Activated CD8-positive, alpha-beta memory T cell treated with anti-CD3 and anti-CD28 coated beads, Interleukin-2, amount 50 U/mL, for 4 hours (primary cell): ENCODE measurements around the gene BACE1-AS.
"Not testable (repeated sequence)": the region's sequence is repeated elsewhere in the genome, so short reads cannot be mapped to it uniquely, and the experiment has no call there.

ENCODE experiments used
- DNase-seq: peaks from one replicate; pipeline ENCODE4 v3.0.0-alpha.2; 2020

Gene BACE1-AS

GRCh38 chr11:117295438-117296137 is 4.4 kb downstream of the BACE1-AS start:
- no peak for DNase-seq

GRCh38 chr11:117296881-117297280 is 5.7 kb downstream of the BACE1-AS start:
- DNase-seq, result no peak

- DNase-seq, result no peak
These were observed 7.0 kb downstream of the BACE1-AS start for GRCh38 chr11:117298195-117298594.

- DNase-seq, result no peak
These were observed 8.5 kb downstream of the BACE1-AS start for GRCh38 chr11:117299351-117300282.

GRCh38 chr11:117300283-117300663 is 9.1 kb downstream of the BACE1-AS start:
- no peak for DNase-seq

- DNase-seq, result no peak
These were observed 9.6 kb downstream of the BACE1-AS start for GRCh38 chr11:117300773-117301172.

- no peak for DNase-seq
These were observed 11.1 kb downstream of the BACE1-AS start for GRCh38 chr11:117302228-117302627.

- DNase-seq, result no peak
These were observed 12.0 kb downstream of the BACE1-AS start for GRCh38 chr11:117303101-117303500.

- no peak for DNase-seq
These were observed 12.6 kb downstream of the BACE1-AS start for GRCh38 chr11:117303646-117304315.

- DNase-seq, result no peak
These were observed 14.0 kb downstream of the BACE1-AS start for GRCh38 chr11:117305145-117305544.

- DNase-seq, result no peak
These were observed 18.2 kb downstream of the BACE1-AS start for GRCh38 chr11:117309310-117309709.

GRCh38 chr11:117313091-117313490 is 21.9 kb downstream of the BACE1-AS start:
- no peak for DNase-seq

- DNase-seq, result no peak
These were observed 23.0 kb downstream of the BACE1-AS start for GRCh38 chr11:117313828-117314768.

- DNase-seq, result no peak
These were observed 23.7 kb downstream of the BACE1-AS start for GRCh38 chr11:117314840-117315239.

GRCh38 chr11:117315285-117316196 is 24.4 kb downstream of the BACE1-AS start:
- DNase-seq, result peak; percentile 19

- DNase-seq, result no peak
These were observed 25.2 kb downstream of the BACE1-AS start, which contains the start of gene BACE1 for GRCh38 chr11:117316197-117316961. Gene BACE1 (minus strand): TSS chr11:117316256. CDS start chr11:117315795, 461 bp downstream.

GRCh38 chr11:117318738-117319137 is 27.6 kb downstream of the BACE1-AS start:
- DNase-seq, result no peak

GRCh38 chr11:117319214-117319840 is 28.2 kb downstream of the BACE1-AS start:
- no peak for DNase-seq

- DNase-seq, result not testable (repeated sequence)
These were observed 36.1 kb downstream of the BACE1-AS start for GRCh38 chr11:117327255-117327566.
